Umbilical cord (tissue), 2 donors: Measurements from ENCODE around the gene RPGR. TPM values are rescaled to one million over a fixed set of nuclear protein-coding genes. Genes with fewer than 3 reads are reported as not detected.
A peak's percentile ranks its signal among the peaks of the same experiment; 100 is the strongest.

Experiments
- DNase-seq: peaks from one replicate; pipeline ENCODE4 v3.0.0-alpha.2; 2015; ENCODE audit warnings: low spot score
- total RNA-seq: library from RNA; depleted of rRNA; stranded (reverse); fragments of >200 nt; gene quantifications from one replicate; pipeline ENCODE4 v1.2.3, GENCODE V29; 2014; ENCODE audit warnings: low replicate concordance; ENCODE audit not compliant: insufficient read depth

RPGR gene
- 15.4 TPM for total RNA-seq

GRCh38 chrX:38327007-38327774 lies at the start of gene RPGR:
RPGR (minus strand) TSS chrX:38327509; CDS start chrX:38327367, 142 bp downstream.
- peak; percentile 95 for DNase-seq

- no peak for DNase-seq
Measured at GRCh38 chrX:38376747-38377146, 49.4 kb upstream of the RPGR start.

- DNase-seq = no peak
Measured at GRCh38 chrX:38375891-38376290, 48.6 kb upstream of the RPGR start.

GRCh38 chrX:38374431-38374830 lies 47.1 kb upstream of the RPGR start:
- no peak for DNase-seq

- peak; percentile 17 for DNase-seq
Measured at GRCh38 chrX:38371641-38372040, 44.3 kb upstream of the RPGR start.

GRCh38 chrX:38368774-38369173 lies 41.5 kb upstream of the RPGR start:
- DNase-seq = no peak

- DNase-seq = no peak
Measured at GRCh38 chrX:38365954-38366353, 38.6 kb upstream of the RPGR start.

GRCh38 chrX:38363046-38363445 lies 35.7 kb upstream of the RPGR start:
- DNase-seq = peak; percentile 24

GRCh38 chrX:38357747-38358673 lies 30.7 kb upstream of the RPGR start:
- DNase-seq = no peak

GRCh38 chrX:38356401-38356800 lies 29.1 kb upstream of the RPGR start:
- no peak for DNase-seq

GRCh38 chrX:38352362-38352761 lies 25.1 kb upstream of the RPGR start, which contains the start of gene OTC:
OTC (plus strand) TSS chrX:38352604; CDS start chrX:38352697, 93 bp downstream.
- no peak for DNase-seq

GRCh38 chrX:38351346-38351745 lies 24.0 kb upstream of the RPGR start:
- no peak for DNase-seq

- no peak for DNase-seq
Measured at GRCh38 chrX:38347136-38347535, 19.8 kb upstream of the RPGR start.

- no peak for DNase-seq
Measured at GRCh38 chrX:38346150-38346549, 18.8 kb upstream of the RPGR start.

- DNase-seq = no peak
Measured at GRCh38 chrX:38342853-38343778, 15.8 kb upstream of the RPGR start.

- DNase-seq = no peak
Measured at GRCh38 chrX:38341442-38341841, 14.1 kb upstream of the RPGR start.

GRCh38 chrX:38336538-38337240 lies 9.4 kb upstream of the RPGR start:
- no peak for DNase-seq

GRCh38 chrX:38335382-38335781 lies 8.1 kb upstream of the RPGR start:
- no peak for DNase-seq

GRCh38 chrX:38332505-38332904 lies 5.2 kb upstream of the RPGR start:
- DNase-seq = no peak

GRCh38 chrX:38327775-38328081 lies 419 bp upstream of the RPGR start:
- no peak for DNase-seq

GRCh38 chrX:38326086-38326485 lies 1.2 kb downstream of the RPGR start:
- no peak for DNase-seq
